ENCODE measurements around the gene CCT6A. TPM values are rescaled to one million over a fixed set of nuclear protein-coding genes. Genes with fewer than 3 reads are reported as not detected.

Gene CCT6A, protein sequence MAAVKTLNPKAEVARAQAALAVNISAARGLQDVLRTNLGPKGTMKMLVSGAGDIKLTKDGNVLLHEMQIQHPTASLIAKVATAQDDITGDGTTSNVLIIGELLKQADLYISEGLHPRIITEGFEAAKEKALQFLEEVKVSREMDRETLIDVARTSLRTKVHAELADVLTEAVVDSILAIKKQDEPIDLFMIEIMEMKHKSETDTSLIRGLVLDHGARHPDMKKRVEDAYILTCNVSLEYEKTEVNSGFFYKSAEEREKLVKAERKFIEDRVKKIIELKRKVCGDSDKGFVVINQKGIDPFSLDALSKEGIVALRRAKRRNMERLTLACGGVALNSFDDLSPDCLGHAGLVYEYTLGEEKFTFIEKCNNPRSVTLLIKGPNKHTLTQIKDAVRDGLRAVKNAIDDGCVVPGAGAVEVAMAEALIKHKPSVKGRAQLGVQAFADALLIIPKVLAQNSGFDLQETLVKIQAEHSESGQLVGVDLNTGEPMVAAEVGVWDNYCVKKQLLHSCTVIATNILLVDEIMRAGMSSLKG
- total RNA-seq (99.0 and 105 TPM in 2 replicates), polyA plus RNA-seq (144 and 167 TPM in 2 replicates)

- Histone ChIP-seq H3K4me3 (peak within 1 kb of the TSS; percentile 91), H3K27ac (peak within 1 kb of the TSS; percentile 95), H3K9me3 (ENCODE audit: low read depth) (no peaks in the 10 kb centered on the region), H3K4me1 (ENCODE audit: low read depth) (peaks cover 13% of the 10 kb centered on the region), H3K36me3 (peaks cover 31% of the 10 kb centered on the region), H3K27me3 (no peaks in the 10 kb centered on the region)
- DNase-seq (ENCODE audit: low read depth in 1 of 2, low spot score in 1 of 2) = peak; percentile 99
- TF ChIP-seq CTCF (IDR thresholded peaks at IDR 0.05; ENCODE audit: low read depth, low read length) = no peak
Measured at GRCh38 chr7:56051339-56052191, at the start of gene CCT6A, which contains the start of gene PSPH. TSS of gene CCT6A (plus strand) at chr7:56051765. CDS start at chr7:56051849, 84 bp downstream. TSS of gene PSPH (minus strand) at chr7:56051444. CDS start at chr7:56021212, 30,232 bp downstream.

DNA sequence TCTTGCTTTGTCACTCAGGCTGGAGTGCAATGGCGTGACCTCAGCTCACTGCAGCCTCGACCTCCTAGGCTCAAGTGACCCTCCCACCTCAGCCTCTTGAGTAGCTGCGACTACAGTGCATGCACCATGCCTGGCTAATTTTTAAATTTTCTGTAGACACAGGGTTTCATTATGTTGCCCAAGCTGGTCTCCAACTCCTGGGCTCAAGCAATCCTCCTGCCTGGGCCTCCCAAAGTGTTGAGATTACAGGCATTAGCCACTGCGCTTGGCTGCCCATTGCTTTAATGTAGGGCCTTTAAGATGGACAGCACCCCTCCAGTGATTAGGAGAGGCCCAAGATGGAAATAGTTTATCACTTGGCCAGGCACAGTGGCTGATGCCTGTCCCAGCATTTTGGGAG, 47.8 kb upstream of the CCT6A start:
- H3K9me3 ChIP-seq (ENCODE audit: low read depth) = no peaks in the 10 kb centered on the region
- no peaks in the 10 kb centered on the region for H3K36me3 ChIP-seq
- H3K27me3 ChIP-seq = no peaks in the 10 kb centered on the region
- no peak for DNase-seq (ENCODE audit: low read depth in 1 of 2, low spot score in 1 of 2)
- no peak for TF ChIP-seq CTCF (IDR thresholded peaks at IDR 0.05; ENCODE audit: low read depth, low read length)
- H3K4me3 ChIP-seq = no peak overlapping the region
- H3K4me1 ChIP-seq (ENCODE audit: low read depth) = no peaks in the 10 kb centered on the region
- no peak overlapping the region for H3K27ac ChIP-seq

DNA sequence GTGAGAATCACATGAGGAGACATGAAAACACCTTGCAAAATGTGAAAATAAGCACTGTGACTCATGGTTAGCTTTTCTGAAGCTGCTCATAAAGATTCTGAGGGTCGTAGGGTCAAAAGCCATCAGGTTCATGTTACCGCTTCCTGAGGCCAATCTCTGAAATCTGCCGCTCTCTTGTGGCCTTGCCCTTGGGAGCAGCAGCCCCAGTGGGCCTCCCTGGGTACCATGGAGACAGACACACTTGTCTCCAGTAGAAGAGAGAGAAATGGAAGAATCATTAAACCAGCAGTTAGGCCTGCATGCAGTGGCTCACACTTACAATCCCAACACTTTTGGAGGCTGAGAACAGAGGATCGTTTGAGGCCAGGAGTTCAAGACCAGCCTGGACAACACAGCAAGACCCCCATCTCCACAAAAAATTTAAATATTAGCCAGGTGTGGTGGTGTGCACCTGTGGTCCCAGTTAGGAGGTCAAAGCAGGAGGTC, 44.4 kb upstream of the CCT6A start:
- TF ChIP-seq CTCF (IDR thresholded peaks at IDR 0.05; ENCODE audit: low read depth, low read length) = no peak
- H3K4me1 ChIP-seq (ENCODE audit: low read depth) = no peaks in the 10 kb centered on the region
- H3K36me3 ChIP-seq = peaks cover 3% of the 10 kb centered on the region
- DNase-seq (ENCODE audit: low read depth in 1 of 2, low spot score in 1 of 2) = peak in 1 of 2 donors; percentile 4
- H3K9me3 ChIP-seq (ENCODE audit: low read depth) = no peaks in the 10 kb centered on the region
- H3K27ac ChIP-seq = no peak overlapping the region
- H3K4me3 ChIP-seq = no peak overlapping the region
- no peaks in the 10 kb centered on the region for H3K27me3 ChIP-seq

DNA sequence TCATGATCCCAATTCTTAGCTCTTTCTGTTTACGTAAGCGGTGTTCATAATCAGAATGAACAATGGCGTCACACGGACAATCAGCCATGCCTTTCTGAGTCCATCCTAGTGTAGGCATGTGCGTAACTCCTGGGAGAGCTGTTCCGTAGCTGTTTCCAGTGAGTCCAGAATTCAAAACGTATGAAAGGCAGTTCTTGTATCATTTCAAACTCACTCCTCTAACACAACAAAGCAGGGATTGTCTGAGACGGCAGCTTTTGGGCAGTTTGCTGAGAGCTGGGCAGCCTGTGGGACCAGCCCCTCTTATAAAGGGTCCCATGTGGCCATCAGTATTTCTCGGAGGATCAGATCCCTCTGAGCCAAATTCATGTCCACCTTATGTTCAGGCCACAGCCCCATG, 43.7 kb upstream of the CCT6A start:
- no peaks in the 10 kb centered on the region for H3K9me3 ChIP-seq (ENCODE audit: low read depth)
- H3K27ac ChIP-seq = no peak overlapping the region
- DNase-seq (ENCODE audit: low read depth in 1 of 2, low spot score in 1 of 2) = peak in 1 of 2 donors; percentile 17

More for the DNA sequence above, 43.7 kb upstream of the CCT6A start:
- Histone ChIP-seq H3K4me3 (no peak overlapping the region), H3K27me3 (no peaks in the 10 kb centered on the region), H3K4me1 (ENCODE audit: low read depth) (no peaks in the 10 kb centered on the region), H3K36me3 (peaks cover 3% of the 10 kb centered on the region)
- TF ChIP-seq CTCF (IDR thresholded peaks at IDR 0.05; ENCODE audit: low read depth, low read length) = no peak
